Measurements from ENCODE around the gene PADI2.

PADI2 gene

GRCh38 chr1:17055801-17056200 is 63.5 kb downstream of the PADI2 start:
- no peak for DNase-seq (ENCODE audit: low spot score)

GRCh38 chr1:17053685-17054410 is 65.4 kb downstream of the PADI2 start, which contains the start of gene SDHB:
TSS of gene SDHB (minus strand) at chr1:17054032. CDS start at chr1:17054019, 13 bp downstream.
- peak; percentile 98 for DNase-seq (ENCODE audit: low spot score)

GRCh38 chr1:17053086-17053684 is 66.1 kb downstream of the PADI2 start:
- no peak for DNase-seq (ENCODE audit: low spot score)

- DNase-seq (ENCODE audit: low spot score), result no peak
Observed at GRCh38 chr1:17052641-17053040, 66.6 kb downstream of the PADI2 start.

DNA sequence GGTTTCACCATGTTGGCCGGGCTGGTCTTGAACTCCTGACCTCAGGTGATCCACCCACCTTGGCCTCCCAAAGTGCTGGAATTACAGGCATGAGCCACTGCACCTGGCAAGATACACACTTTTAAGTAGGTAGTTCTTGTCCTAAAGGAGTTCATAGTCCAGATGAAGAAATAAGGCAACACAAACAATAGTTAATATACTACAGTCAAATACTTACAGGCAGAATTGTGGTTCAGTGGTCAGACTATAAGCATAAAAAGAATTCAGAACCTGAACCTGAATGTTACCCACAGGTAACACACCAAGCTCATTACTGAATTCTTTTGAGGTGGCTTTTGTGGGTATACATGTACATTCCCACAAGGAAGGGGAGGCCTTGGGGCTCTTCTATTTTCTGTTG is 67.2 kb downstream of the PADI2 start:
- no peak for DNase-seq (ENCODE audit: low spot score)

GRCh38 chr1:17047924-17048323 is 71.3 kb downstream of the PADI2 start:
- no peak for DNase-seq (ENCODE audit: low spot score)

DNA sequence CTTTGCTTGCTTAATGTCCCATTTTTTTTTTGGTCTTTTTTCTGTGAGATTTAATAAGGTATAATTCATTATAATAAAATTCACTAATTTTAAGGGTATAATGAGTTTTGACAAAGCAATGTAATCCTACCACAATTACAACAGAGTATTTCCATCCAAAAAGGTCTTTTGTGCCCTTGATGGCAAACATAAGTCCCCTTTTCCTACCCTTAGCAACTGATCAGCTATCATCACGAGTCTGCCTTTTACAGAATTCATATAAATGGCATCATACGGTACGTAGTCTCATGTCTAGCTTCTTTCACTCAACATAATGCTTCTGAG is 73.0 kb downstream of the PADI2 start:
- no peak for DNase-seq (ENCODE audit: low spot score)

- DNase-seq (ENCODE audit: low spot score), result peak; percentile 84
Observed at GRCh38 chr1:17045634-17046333, 73.5 kb downstream of the PADI2 start.

DNA sequence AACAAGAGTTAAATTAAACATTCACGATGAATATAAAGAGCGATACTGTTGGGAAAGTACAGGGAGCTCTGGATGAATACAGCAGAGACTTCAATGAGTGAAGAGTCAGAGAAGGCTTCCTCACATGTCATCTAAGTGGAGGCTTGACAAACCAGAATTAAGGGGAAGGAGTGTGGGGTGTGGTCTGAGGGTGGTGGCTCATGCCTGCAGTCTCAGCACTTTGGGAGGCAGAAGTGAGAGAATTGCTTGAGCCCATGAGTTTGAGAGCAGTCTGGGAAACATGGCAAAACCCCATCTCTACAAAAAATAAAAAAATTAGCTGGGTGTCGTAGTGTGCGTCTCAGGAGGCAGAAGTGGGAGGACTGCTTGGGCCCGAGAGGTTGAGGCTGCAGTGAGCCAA is 74.1 kb downstream of the PADI2 start:
- DNase-seq (ENCODE audit: low spot score), result no peak

GRCh38 chr1:17043676-17044075 is 75.6 kb downstream of the PADI2 start:
- DNase-seq (ENCODE audit: low spot score), result no peak

- DNase-seq (ENCODE audit: low spot score), result no peak
Observed at GRCh38 chr1:17040135-17040534, 79.1 kb downstream of the PADI2 start.

DNA sequence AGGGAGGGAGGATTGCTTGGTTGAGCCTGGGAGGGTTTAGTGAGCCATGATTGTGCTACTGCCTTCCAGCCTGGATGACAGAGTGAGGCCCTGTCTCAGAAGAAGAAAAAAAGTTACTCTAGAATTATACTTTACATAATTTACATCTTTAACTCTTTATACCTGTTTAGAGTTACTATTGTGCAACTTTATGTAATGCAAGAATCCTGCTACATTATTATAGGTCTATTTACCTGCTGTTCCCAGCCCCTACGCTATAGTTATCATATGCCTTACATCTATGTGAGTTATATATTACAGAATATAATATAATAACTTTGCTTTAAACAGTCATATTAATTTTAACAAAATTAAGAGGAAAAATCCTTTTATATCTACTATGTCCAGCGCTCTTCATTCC is 79.7 kb downstream of the PADI2 start:
- no peak for DNase-seq (ENCODE audit: low spot score)

GRCh38 chr1:17033481-17033880 is 85.8 kb downstream of the PADI2 start:
- DNase-seq (ENCODE audit: low spot score), result no peak

GRCh38 chr1:17032741-17033140 is 86.5 kb downstream of the PADI2 start:
- no peak for DNase-seq (ENCODE audit: low spot score)

GRCh38 chr1:17031436-17031835 is 87.8 kb downstream of the PADI2 start:
- DNase-seq (ENCODE audit: low spot score), result no peak

DNA sequence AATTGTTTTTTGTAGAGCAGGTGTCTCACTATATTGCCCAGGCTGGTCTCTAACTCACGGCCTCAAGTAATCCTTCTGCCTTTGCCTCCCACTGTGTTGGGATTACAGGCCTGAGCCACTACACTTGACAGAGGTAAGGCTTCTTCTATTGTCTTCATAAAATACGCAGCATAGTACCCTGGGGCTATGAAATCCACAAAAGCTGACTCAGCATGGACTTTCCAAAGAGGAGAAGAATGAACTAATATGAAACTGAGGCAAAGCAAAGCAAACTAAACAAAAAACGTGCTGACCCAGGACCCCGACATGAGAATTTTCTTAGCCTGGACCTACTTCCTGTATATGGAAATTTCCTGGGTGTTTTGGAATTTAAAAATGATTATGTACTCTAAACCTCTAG is 89.0 kb downstream of the PADI2 start:
- no peak for DNase-seq (ENCODE audit: low spot score)

GRCh38 chr1:17028662-17029188 is 90.5 kb downstream of the PADI2 start:
- no peak for DNase-seq (ENCODE audit: low spot score)

- DNase-seq (ENCODE audit: low spot score), result no peak
Observed at GRCh38 chr1:17027900-17028299, 91.4 kb downstream of the PADI2 start.

GRCh38 chr1:17027403-17027802 is 91.8 kb downstream of the PADI2 start:
- no peak for DNase-seq (ENCODE audit: low spot score)

- DNase-seq (ENCODE audit: low spot score), result no peak
Observed at GRCh38 chr1:17024721-17025120, 94.5 kb downstream of the PADI2 start.

- no peak for DNase-seq (ENCODE audit: low spot score)
Observed at GRCh38 chr1:17023573-17023972, 95.7 kb downstream of the PADI2 start.

GRCh38 chr1:17023102-17023501 is 96.1 kb downstream of the PADI2 start:
- no peak for DNase-seq (ENCODE audit: low spot score)

DNA sequence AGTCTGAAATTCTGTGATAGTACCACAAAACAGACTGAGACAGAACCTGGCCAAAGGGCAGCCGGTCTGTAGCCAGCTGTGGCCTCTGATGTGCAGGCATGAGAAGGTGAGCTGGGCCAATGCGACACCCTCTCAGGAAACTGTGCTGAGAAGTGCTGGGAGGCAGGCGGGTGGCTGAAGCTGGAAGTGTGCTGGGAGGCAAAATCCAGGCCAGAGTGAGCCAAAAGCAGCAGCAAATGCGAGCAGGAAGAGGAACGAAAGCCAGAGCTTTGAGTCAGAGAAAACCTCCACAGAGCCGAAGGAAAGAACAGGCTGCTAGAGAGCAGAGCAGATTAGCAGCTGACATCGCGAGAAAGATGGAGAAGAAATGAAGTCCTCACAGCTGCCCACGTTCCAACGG is 97.4 kb downstream of the PADI2 start:
- DNase-seq (ENCODE audit: low spot score), result no peak

Measured in cerebellar cortex (tissue), 1 donor.